COLO668 (cell line): ENCODE data around the gene DDX39B.

Source experiments
- DNase-seq: peaks from one replicate; lab custom pipeline; 2025; ENCODE audit not compliant: unreplicated experiment; lab: John Stamatoyannopoulos, UW

DDX39B gene

GRCh38 chr6:31548544-31548873 is 6.7 kb upstream of the DDX39B start:
- DNase-seq = no peak

DNA sequence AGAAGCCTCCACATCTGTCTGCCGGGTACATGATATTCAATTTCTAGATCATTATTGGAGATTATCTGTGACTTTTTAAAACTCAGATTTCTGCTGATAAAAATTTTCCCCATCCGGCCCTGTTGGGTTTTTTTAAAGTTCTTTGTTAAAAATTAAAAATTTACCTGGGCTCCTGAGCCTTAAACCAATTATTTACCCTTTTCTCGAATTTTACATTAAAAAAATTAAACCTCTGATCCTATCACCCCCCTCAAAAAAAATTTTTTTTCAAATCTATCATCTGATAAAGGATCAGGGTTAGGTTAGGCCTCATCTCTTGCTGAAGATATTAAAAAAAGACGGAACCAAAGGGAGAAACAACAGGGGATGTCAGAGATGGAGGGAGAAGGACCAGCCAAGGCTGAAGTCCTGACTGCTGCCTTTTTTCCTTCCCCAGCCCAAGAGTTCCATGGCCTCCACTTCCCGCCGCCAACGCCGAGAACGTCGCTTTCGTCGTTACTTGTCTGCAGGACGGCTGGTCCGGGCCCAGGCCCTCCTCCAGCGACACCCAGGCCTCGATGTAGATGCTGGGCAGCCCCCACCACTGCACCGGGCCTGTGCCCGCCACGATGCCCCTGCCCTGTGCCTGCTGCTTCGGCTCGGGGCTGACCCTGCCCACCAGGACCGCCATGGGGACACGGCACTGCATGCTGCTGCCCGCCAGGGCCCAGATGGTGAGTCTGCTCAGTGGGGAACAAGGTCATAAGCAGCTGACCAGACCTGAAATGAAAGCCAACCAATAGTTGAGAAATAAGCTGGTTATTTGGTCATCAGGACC is 6.1 kb upstream of the DDX39B start:
- DNase-seq = peak; percentile 40

- peak; percentile 85 for DNase-seq
Observed at GRCh38 chr6:31546958-31547726, 5.3 kb upstream of the DDX39B start, which contains the start of gene NFKBIL1. Gene NFKBIL1, plus strand, starts transcription at chr6:31547608. Its CDS starts 87 bp downstream, at chr6:31547695.

GRCh38 chr6:31546339-31546957 is 4.6 kb upstream of the DDX39B start, which contains the start of gene ATP6V1G2:
Gene ATP6V1G2, minus strand, starts transcription at chr6:31546608. Its CDS starts 49 bp downstream, at chr6:31546559.
- DNase-seq = peak; percentile 85

GRCh38 chr6:31545291-31545690 is 3.5 kb upstream of the DDX39B start:
- no peak for DNase-seq

DNA sequence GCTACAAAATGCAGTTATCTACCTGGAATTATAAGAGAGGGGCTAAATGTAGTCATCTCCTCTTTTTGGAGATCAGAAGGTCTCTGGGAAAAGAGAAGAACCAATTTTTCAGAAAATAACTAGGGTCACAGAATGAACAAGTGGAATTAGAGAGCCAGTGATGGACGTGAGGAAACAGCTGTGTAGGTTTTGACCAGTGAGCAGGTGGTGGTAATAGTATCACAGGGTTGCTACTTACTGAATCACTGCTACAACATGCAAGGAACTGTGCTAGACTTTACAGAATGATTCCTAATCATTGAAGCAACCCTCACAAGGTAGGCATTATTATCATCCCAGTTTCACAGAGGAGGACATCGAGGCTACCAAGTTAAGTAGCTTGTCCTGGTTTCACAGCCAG is 2.9 kb upstream of the DDX39B start:
- no peak for DNase-seq

DNA sequence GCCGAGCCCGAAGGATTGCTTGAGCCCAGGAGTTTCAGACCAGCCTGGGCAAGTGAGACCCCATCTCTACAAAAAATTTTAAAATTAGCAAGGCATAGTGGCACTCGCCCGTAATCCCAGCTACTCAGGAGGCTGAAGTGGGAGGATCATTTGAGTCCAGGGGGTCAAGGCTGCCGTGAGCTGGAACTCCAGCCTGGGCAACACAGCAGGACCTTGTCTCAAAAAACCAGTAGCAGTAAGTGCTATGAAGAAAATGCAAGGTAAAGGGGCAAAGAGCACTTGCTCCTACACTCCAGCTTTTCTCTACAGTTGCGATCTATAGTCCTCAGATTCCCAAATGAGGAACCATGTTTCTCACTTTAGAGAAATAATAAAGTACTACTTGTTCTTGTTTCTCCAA is 1.8 kb upstream of the DDX39B start:
- no peak for DNase-seq

- peak; percentile 40 for DNase-seq
Observed at GRCh38 chr6:31541059-31541657, 645 bp downstream of the DDX39B start.

DNA sequence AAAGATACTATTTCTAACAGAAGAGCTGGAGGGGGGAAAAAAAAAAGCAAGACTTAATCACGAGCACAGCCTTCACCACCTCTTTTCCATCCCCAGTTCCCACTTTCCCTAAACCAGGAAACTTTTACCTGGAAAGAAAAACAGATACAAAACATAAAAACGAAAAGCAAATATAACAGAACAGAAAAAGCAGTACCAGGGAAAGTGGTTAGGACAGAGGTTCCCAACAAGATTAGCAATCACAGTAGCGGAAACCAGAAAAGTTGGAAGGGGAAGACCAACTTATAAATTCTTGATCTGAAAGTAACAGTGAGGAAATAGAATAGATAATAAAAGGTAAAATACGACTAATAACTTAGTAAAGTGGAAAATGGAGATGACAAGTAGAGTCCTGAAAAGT is 1.2 kb downstream of the DDX39B start:
- no peak for DNase-seq

GRCh38 chr6:31538805-31539400 is 2.9 kb downstream of the DDX39B start:
- DNase-seq = no peak

- DNase-seq = no peak
Observed at GRCh38 chr6:31535538-31536324, 6.1 kb downstream of the DDX39B start.

- no peak for DNase-seq
Observed at GRCh38 chr6:31534521-31535040, 7.2 kb downstream of the DDX39B start.

DNA sequence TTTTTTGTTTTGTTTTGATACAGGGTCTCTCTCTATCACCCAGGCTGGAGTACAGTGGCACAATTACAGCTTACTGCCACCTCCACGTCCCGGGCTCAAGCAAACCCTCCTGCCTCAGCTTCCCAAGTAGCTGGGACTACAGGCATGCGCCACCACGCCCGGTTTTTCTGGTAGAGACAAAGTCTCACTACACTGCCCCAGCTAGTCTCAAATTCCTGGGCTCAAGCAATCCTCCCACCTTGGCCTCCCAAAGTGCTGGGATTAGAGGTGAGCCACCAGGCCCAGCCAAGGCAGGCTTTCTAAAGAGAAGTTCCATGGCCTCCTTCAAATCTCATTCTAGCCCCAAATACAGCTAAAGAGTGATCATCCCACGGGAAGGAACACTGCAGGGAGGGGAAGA is 7.8 kb downstream of the DDX39B start:
- DNase-seq = no peak

DNA sequence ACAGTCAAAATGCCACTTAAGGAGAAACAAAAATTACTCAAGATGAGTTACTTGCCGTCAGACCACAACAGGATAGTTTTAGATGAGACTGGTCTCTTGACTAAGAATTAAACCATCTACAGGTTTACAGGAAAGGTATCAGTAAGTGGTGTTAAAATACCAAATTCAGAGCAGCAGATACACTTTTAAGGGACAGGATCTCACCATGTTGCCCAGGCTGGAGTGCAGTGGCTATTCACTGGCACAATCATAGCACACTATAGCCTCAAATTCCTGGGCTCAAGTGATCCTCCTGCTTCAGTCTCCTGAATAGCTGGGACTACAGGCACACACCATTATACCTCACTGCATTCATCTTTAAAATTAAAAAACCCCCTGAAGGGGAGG is 8.4 kb downstream of the DDX39B start:
- no peak for DNase-seq

DNA sequence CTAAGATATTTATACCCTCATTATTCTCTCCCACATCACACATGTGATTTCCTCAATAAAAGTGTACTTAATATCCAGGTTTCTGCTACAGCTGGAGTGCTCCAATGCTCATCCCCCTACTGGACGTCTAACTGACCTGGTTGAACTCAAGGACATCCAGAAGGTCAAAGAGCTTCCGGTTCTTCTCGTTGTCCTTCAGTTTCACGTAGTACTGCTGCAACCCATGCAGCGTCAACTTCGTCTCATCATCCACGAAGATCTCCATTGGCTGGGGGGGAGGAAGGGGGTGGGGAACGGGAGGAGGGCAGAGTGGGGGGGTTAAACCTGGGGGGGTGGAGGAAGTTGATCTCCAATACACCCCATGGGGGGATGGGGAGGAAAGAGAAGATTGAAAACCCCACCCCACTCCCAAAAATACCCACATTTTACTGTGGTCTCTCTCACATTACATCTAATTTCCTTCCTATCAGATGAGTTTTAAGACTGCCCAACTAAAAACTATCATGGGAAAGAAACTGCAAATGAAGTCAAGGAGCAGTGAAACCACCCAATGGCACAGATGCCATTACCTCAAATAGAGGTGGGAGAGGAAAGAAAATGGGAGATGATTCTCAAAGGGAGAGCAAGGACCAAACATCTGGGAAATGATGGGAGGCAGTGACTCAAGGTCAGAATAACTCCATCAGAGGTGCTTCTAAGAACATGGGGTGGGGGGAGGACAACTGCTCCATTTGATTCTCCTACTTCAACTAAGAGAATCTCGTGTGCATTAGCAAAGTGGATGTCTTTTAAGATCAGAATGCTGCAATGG is 9.0 kb downstream of the DDX39B start:
- no peak for DNase-seq

- no peak for DNase-seq
Observed at GRCh38 chr6:31531771-31532643, 9.8 kb downstream of the DDX39B start.

DNA sequence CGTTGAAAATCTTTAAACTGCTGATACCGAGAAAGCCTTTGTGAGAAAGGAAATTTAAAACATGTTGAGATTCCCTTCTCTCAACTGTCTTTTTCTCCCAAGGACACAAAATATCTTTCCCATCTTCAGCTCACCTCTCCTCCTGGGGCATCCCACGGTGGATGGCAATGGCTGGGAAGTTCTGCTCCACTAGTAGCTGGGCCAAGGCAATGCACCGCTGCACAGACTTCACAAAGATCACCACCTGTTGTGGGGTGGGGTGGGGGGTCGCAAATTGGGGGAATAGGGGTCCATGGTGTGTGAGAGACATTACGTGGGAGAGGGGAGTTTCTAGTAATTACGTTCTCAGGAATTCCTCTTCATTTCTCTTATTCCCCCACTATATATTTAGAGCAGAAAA is 10.6 kb downstream of the DDX39B start:
- no peak for DNase-seq

- DNase-seq = no peak
Observed at GRCh38 chr6:31530659-31531058, 11.1 kb downstream of the DDX39B start.
